Activated CD4-positive, alpha-beta T cell treated with anti-CD3 and anti-CD28 coated beads, Interleukin-10, Interleukin-2, amounts not matched to agents 100 ng/mL and 50 ng/mL, durations not matched to agents 16 hours and 8 hours (primary cell): Measurements from ENCODE around the gene RSRC1.
A peak's percentile ranks its signal among the peaks of the same experiment; 100 is the strongest.
"Not testable (repeated sequence)": the region's sequence is repeated elsewhere in the genome, so short reads cannot be mapped to it uniquely, and the experiment has no call there.

Experiments used
- DNase-seq: peaks from one replicate; pipeline ENCODE4 v3.0.0-alpha.2; 2020

RSRC1 gene

GRCh38 chr3:158109804-158110657, at the start of gene RSRC1:
TSS of gene RSRC1 (plus strand) at chr3:158110089. CDS start at chr3:158122105, 12,016 bp downstream.
- peak; percentile 88 for DNase-seq

- not testable (repeated sequence) for DNase-seq
These were observed 44.3 kb upstream of the RSRC1 start for GRCh38 chr3:158065574-158065973.

- no peak for DNase-seq
These were observed 37.1 kb upstream of the RSRC1 start for GRCh38 chr3:158072790-158073189.

- no peak for DNase-seq
These were observed 35.3 kb upstream of the RSRC1 start for GRCh38 chr3:158074591-158074990.

GRCh38 chr3:158079599-158079998, 30.3 kb upstream of the RSRC1 start:
- no peak for DNase-seq

- no peak for DNase-seq
These were observed 25.2 kb upstream of the RSRC1 start for GRCh38 chr3:158084651-158085050.

- DNase-seq = no peak
These were observed 24.5 kb upstream of the RSRC1 start for GRCh38 chr3:158085358-158085757.

- no peak for DNase-seq
These were observed 24.0 kb upstream of the RSRC1 start for GRCh38 chr3:158085931-158086330.

GRCh38 chr3:158086361-158086760, 23.5 kb upstream of the RSRC1 start:
- no peak for DNase-seq

- DNase-seq = no peak
These were observed 23.1 kb upstream of the RSRC1 start for GRCh38 chr3:158086776-158087175.

GRCh38 chr3:158091531-158091930, 18.4 kb upstream of the RSRC1 start:
- no peak for DNase-seq

- DNase-seq = no peak
These were observed 16.4 kb upstream of the RSRC1 start for GRCh38 chr3:158093526-158093925.

GRCh38 chr3:158094235-158095110, 15.4 kb upstream of the RSRC1 start:
- no peak for DNase-seq

- DNase-seq = no peak
These were observed 14.6 kb upstream of the RSRC1 start for GRCh38 chr3:158095111-158095813.

GRCh38 chr3:158095814-158096704, 13.8 kb upstream of the RSRC1 start:
- DNase-seq = no peak

- no peak for DNase-seq
These were observed 12.8 kb upstream of the RSRC1 start for GRCh38 chr3:158097081-158097592.

GRCh38 chr3:158097593-158098308, 12.1 kb upstream of the RSRC1 start:
- DNase-seq = peak; percentile 82

- DNase-seq = no peak
These were observed 11.6 kb upstream of the RSRC1 start for GRCh38 chr3:158098309-158098639.

GRCh38 chr3:158098834-158099424, 11.0 kb upstream of the RSRC1 start:
- DNase-seq = no peak

GRCh38 chr3:158100681-158101080, 9.2 kb upstream of the RSRC1 start:
- DNase-seq = no peak
